ENCODE data around the gene DUOXA1.

DUOXA1 gene

DNA sequence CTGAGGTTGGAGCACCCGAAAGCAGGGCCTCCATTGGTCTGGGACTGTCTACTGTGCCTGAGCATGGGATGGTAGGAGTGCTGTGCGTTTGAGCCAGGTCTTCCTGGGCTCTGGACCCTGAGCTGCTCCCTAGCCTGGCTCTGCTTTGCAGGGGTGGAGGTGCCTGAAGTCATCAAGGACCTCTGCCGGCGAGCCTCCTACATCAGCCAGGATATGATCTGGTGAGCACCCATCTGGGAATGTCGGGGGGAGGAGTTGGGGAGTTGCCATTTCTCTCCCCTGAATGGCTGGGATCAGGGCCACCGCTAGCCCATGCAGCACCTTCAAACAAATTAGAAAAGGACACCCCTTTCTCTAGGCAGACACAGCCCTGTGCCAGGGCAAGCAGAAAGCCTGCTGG lies 20.8 kb upstream of the DUOXA1 start:
- in situ Hi-C loops (cut with HindIII; ENCODE audit: low pct_ligation_motif_present, low sequenced_read_pairs), result no loop called here
- no peaks in the 10 kb centered on the region for H3K27me3 ChIP-seq (replicated peaks)
- TF ChIP-seq, protein P1, sequence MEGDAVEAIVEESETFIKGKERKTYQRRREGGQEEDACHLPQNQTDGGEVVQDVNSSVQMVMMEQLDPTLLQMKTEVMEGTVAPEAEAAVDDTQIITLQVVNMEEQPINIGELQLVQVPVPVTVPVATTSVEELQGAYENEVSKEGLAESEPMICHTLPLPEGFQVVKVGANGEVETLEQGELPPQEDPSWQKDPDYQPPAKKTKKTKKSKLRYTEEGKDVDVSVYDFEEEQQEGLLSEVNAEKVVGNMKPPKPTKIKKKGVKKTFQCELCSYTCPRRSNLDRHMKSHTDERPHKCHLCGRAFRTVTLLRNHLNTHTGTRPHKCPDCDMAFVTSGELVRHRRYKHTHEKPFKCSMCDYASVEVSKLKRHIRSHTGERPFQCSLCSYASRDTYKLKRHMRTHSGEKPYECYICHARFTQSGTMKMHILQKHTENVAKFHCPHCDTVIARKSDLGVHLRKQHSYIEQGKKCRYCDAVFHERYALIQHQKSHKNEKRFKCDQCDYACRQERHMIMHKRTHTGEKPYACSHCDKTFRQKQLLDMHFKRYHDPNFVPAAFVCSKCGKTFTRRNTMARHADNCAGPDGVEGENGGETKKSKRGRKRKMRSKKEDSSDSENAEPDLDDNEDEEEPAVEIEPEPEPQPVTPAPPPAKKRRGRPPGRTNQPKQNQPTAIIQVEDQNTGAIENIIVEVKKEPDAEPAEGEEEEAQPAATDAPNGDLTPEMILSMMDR (IDR thresholded peaks at IDR 0.05; ENCODE audit: low read depth, low read length, missing control alignments), result no peak
- no peak overlapping the region for H3K4me3 ChIP-seq (ENCODE audit: low read depth, low read length)
- no peak overlapping the region for H3K27ac ChIP-seq
- no peak for DNase-seq
- H3K36me3 ChIP-seq (replicated peaks), result no peaks in the 10 kb centered on the region

DNA sequence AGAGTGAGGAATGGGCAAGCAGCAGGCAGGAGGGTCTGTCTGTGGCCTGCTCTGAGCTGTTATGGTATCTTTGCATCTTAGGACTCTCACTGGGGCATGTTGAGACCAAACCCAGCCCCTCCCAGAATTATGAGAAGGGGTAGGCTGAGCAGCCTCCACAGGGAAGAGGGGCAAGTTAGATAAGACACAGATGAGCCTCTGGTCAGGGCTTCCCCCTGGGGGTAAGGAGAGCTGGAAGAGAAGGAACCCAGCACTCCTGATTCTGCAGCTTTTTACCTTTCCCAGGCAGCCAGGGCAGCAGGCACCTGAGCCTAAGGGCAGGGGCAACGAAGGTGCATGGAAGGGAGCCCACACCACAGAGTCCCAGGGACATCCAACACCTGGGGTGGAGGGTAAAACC lies 19.4 kb upstream of the DUOXA1 start:
- Histone ChIP-seq H3K27me3 (replicated peaks) (no peaks in the 10 kb centered on the region), H3K4me3 (ENCODE audit: low read depth, low read length) (no peak overlapping the region), H3K27ac (no peak overlapping the region), H3K36me3 (replicated peaks) (no peaks in the 10 kb centered on the region)
- DNase-seq, result no peak
- TF ChIP-seq, protein P1 (IDR thresholded peaks at IDR 0.05; ENCODE audit: low read depth, low read length, missing control alignments), result no peak
- in situ Hi-C loops (cut with HindIII; ENCODE audit: low pct_ligation_motif_present, low sequenced_read_pairs), result no loop called here

DNA sequence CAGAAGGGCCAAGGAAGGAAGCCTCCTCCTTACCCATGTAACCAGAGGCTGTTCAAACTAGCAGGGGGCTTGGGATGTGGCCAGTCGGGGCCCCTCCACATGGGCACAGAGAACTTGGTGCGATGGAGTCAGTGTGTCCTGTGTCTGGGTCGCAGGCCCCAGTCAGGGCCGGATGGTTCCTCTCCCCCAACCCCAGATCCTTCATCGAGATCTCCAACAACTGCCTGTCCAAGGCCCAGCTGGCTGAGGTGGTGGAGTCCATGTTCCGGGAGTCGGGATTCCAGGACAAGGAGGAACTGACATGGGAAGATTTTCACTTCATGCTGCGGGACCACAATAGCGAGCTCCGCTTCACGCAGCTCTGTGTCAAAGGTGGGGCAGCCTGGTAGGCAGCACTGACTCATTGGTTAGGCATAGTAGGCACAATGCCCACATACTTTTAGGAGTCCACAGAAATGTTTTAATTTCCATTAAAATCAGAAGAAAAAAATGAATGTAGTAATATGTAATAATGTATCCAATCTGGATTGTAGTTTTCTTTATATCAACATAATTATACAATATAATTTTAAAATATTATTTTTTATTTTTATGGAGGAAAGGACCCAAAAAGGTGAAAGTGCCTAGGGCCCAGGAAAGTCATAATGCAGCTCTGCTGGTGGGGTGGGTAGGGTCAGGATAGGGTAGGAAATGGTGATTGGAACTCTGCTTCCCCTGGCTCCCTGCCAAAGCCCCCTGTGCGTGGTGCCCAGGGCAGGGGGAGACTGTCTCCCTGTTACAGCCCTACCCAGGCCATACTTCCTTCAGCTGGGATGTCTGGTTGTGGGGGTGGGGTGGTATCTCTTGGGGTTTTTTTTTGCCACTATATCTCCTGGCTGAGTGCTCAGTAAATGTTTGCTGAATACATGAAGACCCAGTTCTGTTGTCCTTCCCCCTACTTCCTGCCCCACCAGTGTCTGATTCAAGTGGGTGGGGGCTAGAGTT lies 18.7 kb upstream of the DUOXA1 start:
- no peaks in the 10 kb centered on the region for H3K36me3 ChIP-seq (replicated peaks)
- in situ Hi-C loops (cut with HindIII; ENCODE audit: low pct_ligation_motif_present, low sequenced_read_pairs), result no loop called here
- H3K4me3 ChIP-seq (ENCODE audit: low read depth, low read length), result no peak overlapping the region
- H3K27ac ChIP-seq, result no peak overlapping the region
- DNase-seq, result no peak
- H3K27me3 ChIP-seq (replicated peaks), result no peaks in the 10 kb centered on the region
- TF ChIP-seq, protein P1 (IDR thresholded peaks at IDR 0.05; ENCODE audit: low read depth, low read length, missing control alignments), result no peak

DNA sequence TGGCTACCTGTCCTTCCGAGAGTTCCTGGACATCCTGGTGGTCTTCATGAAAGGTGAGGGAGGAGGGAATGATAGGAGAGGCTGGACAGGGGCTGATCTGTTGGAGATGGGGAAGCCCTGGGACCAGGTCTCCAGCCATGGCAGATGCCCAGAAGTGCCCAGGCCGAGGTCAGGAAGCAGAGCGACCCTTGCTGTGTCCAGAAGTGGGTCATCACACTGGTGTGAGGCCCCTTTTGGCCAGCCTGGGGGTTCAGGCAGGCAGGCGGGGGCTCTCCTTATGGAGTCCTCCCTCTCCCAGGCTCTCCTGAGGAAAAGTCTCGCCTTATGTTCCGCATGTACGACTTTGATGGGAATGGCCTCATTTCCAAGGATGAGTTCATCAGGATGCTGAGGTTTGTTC lies 17.9 kb upstream of the DUOXA1 start:
- TF ChIP-seq, protein P1 (IDR thresholded peaks at IDR 0.05; ENCODE audit: low read depth, low read length, missing control alignments), result no peak
- in situ Hi-C loops (cut with HindIII; ENCODE audit: low pct_ligation_motif_present, low sequenced_read_pairs), result no loop called here
- no peak overlapping the region for H3K4me3 ChIP-seq (ENCODE audit: low read depth, low read length)
- DNase-seq, result no peak
- no peaks in the 10 kb centered on the region for H3K36me3 ChIP-seq (replicated peaks)
- no peak overlapping the region for H3K27ac ChIP-seq
- H3K27me3 ChIP-seq (replicated peaks), result no peaks in the 10 kb centered on the region

- TF ChIP-seq, protein P1 (IDR thresholded peaks at IDR 0.05; ENCODE audit: low read depth, low read length, missing control alignments), result no peak
- no peak for DNase-seq
- in situ Hi-C loops (cut with HindIII; ENCODE audit: low pct_ligation_motif_present, low sequenced_read_pairs), result no loop called here
- Histone ChIP-seq H3K27ac (no peak overlapping the region), H3K27me3 (replicated peaks) (no peaks in the 10 kb centered on the region), H3K36me3 (replicated peaks) (no peaks in the 10 kb centered on the region), H3K4me3 (ENCODE audit: low read depth, low read length) (no peak overlapping the region)
Measured at GRCh38 chr15:45146405-45146804, 16.7 kb upstream of the DUOXA1 start.
